Aorta (tissue), 5 donors: ENCODE data around the gene SIPA1L3. TPM values are rescaled to one million over a fixed set of nuclear protein-coding genes. Genes with fewer than 3 reads are reported as not detected.
A peak's percentile ranks its signal among the peaks of the same experiment; 100 is the strongest.

Experiments
- ATAC-seq: fragments of 200-7000 bp; cut with Tn5 transposase; one replicate; pipeline ENCODE4 v1.9.1; 2022; ENCODE audit warnings: moderate library complexity; ENCODE audit not compliant: low FRiP score
- DNase-seq, 2 donors: peaks; one replicate each; pipeline ENCODE4 v3.0.0-alpha.2; 2020
- H3K27ac ChIP-seq, 2 donors: one replicate each; pipeline ENCODE4 v1.5.1; 2013; ENCODE audit warnings: low read length in 2 of 2, mild to moderate bottlenecking in 2 of 2, moderate library complexity in 2 of 2, control low read depth in 1 of 2, inconsistent platforms in 1 of 2, low read depth in 1 of 2
- H3K27me3 ChIP-seq, 2 donors: one replicate each; pipeline ENCODE4 v1.6.1; 2013; ENCODE audit warnings: control low read depth in 1 of 2, low read length in 1 of 2, mild to moderate bottlenecking in 1 of 2, moderate library complexity in 1 of 2; ENCODE audit not compliant: insufficient read depth in 2 of 2, control insufficient read depth in 1 of 2
- H3K36me3 ChIP-seq, 2 donors: one replicate each; pipeline ENCODE4 v1.6.1; 2013; ENCODE audit warnings: control low read depth in 1 of 2, low read length in 1 of 2, mild to moderate bottlenecking in 1 of 2; ENCODE audit not compliant: insufficient read depth in 2 of 2, control insufficient read depth in 1 of 2
- H3K4me1 ChIP-seq, 2 donors: one replicate each; pipeline ENCODE4 v1.6.1; 2013; ENCODE audit warnings: low read length in 2 of 2, control low read depth in 1 of 2, mild to moderate bottlenecking in 1 of 2, moderate library complexity in 1 of 2; ENCODE audit not compliant: insufficient read depth in 2 of 2, control insufficient read depth in 1 of 2
- H3K4me3 ChIP-seq, 2 donors: one replicate each; pipeline ENCODE4 v1.5.1; 2013; ENCODE audit warnings: low read length in 2 of 2, control low read depth in 1 of 2, mild to moderate bottlenecking in 1 of 2
- H3K9me3 ChIP-seq: one replicate; pipeline ENCODE4 v1.6.1; 2013; ENCODE audit warnings: mild to moderate bottlenecking, low read length; ENCODE audit not compliant: control insufficient read depth
- WGBS, 2 donors: extraction: QIAGEN DNeasy Blood & Tissue Kit; methylation state at CpG; one replicate each; pipeline ENCODE4 v1.1.7; 2013; 5-methylcytosine and 5-hydroxymethylcytosine counted together
- intact Hi-C, 2 donors: fragments of 100-400 bp; cut with DNase I; formaldehyde crosslinking; loops; one replicate each; pipeline versions ENCODE4 v1.14.2 to v1.15.0; 2022
- polyA plus RNA-seq, 2 donors: library from polyadenylated mRNA; stranded (reverse); fragments of 200-250 nt; gene quantifications; one replicate each; pipeline ENCODE4 v1.2.3, GENCODE V29; 2013
- total RNA-seq, 2 donors: library from RNA; stranded (reverse); fragmentation: NEBNext Ultra II Directional; extraction: Animal tissue kit (Norgen Biotek cat#: 25700); gene quantifications; one replicate each; pipeline ENCODE4 v1.2.1, GENCODE V29; 2021
- donor health status: healthy with polysubstance abuse.
- donor health status: Bipolar disorder and iron deficiency.
- donor health status: DM: no; HTN: no; CAD: no.
- donor health status: DM: no; HTN: no; CAD: no.
- donor health status: DM: yes; HTN: yes; CAD: no.

The SIPA1L3 gene
- total and polyA plus RNA-seq, 4 donors, result 1.3 to 20.9 (median 11.2) TPM

GRCh38 chr19:37947778-37948177 lies 40.8 kb downstream of the SIPA1L3 start:
- Histone ChIP-seq H3K36me3 (no peaks in the 10 kb centered on the region), H3K27me3 (no peaks in the 10 kb centered on the region), H3K9me3 (no peaks in the 10 kb centered on the region), H3K27ac (no peak overlapping the region), H3K4me1 (no peaks in the 10 kb centered on the region), H3K4me3 (no peak overlapping the region)
- 83 to 84% methylated on average over 5 of the region's 5 CpGs for WGBS, 2 donors
- DNase-seq, result no peak
- no peak for ATAC-seq
- intact Hi-C loops, result no loop called here

DNA sequence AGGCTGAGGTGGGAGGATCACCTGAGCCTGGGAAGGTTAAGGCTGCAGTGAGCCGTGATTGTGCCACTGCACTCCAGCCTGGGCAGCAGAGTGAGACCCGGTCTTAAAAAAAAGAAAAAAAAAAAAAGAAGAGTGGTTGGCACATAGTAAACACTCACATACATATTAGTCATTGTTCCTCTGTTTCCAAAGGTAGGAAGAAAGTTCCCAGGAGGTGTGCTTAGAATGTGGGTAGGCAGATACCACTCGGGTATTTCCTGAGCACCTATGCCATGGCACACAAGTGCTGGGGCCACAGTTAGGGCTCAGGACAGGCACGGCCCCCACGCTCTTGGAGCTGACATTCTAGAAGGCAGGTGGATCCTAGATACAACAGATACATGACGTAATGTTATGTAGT lies 41.4 kb downstream of the SIPA1L3 start:
- Histone ChIP-seq H3K4me3 (no peak overlapping the region), H3K4me1 (no peaks in the 10 kb centered on the region), H3K36me3 (no peaks in the 10 kb centered on the region), H3K27me3 (no peaks in the 10 kb centered on the region), H3K9me3 (no peaks in the 10 kb centered on the region), H3K27ac (no peak overlapping the region)
- no peak for ATAC-seq
- no peak for DNase-seq
- WGBS, 2 donors, result 92 to 93% methylated on average over 6 of the region's 6 CpGs
- intact Hi-C loops, result no loop called here

DNA sequence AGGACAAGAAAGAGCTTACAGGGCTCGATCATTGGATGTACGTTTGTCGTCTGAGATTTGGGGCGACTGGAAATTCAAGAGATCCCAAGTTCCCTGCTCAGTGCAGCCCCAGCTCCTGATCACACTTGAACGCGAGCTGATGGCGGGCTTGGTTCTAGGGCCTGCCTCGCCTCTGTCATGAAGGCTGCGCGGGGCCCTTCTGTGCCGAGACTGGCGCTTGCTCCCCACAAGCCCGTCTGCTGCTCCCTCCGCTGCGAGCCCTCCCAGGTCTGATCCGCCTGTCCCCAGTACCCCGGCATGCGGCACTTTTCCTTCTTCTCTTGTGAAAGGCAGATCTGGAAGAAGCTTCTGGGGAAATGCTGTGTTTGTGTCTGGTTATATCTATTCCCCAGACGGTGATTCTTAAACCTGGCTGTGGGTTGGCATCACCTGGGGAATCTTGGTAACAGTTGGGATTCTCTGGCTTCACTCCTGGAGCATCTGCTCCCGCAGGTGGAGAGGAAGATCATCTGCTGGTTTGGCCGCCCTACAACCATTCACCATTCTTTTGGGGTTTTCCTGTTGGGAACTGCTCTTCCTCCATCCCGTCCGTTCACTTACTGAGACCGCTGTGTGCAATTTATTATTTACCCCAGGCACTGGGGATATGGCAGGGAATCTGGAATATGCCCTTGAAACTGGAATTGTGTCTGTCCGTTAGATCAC lies 43.6 kb downstream of the SIPA1L3 start:
- DNase-seq, result peak in 1 of 2 donors; percentile 46
- Histone ChIP-seq H3K27ac (no peak overlapping the region), H3K4me3 (no peak overlapping the region), H3K27me3 (no peaks in the 10 kb centered on the region), H3K4me1 (no peaks in the 10 kb centered on the region), H3K9me3 (no peaks in the 10 kb centered on the region), H3K36me3 (no peaks in the 10 kb centered on the region)
- intact Hi-C loops, result no loop called here
- 95 to 96% methylated on average over 25 of the region's 25 CpGs for WGBS, 2 donors
- no peak for ATAC-seq

GRCh38 chr19:37951816-37952210 lies 44.8 kb downstream of the SIPA1L3 start:
- H3K36me3 ChIP-seq, result no peaks in the 10 kb centered on the region
- DNase-seq (no peak), ATAC-seq (no peak)
- no peaks in the 10 kb centered on the region for H3K4me1 ChIP-seq
- intact Hi-C loops, result no loop called here
- no peak overlapping the region for H3K4me3 ChIP-seq
- no peaks in the 10 kb centered on the region for H3K9me3 ChIP-seq
- WGBS, 2 donors, result 71 to 77% methylated on average over 4 of the region's 4 CpGs
- H3K27me3 ChIP-seq, result no peaks in the 10 kb centered on the region
- no peak overlapping the region for H3K27ac ChIP-seq

DNA sequence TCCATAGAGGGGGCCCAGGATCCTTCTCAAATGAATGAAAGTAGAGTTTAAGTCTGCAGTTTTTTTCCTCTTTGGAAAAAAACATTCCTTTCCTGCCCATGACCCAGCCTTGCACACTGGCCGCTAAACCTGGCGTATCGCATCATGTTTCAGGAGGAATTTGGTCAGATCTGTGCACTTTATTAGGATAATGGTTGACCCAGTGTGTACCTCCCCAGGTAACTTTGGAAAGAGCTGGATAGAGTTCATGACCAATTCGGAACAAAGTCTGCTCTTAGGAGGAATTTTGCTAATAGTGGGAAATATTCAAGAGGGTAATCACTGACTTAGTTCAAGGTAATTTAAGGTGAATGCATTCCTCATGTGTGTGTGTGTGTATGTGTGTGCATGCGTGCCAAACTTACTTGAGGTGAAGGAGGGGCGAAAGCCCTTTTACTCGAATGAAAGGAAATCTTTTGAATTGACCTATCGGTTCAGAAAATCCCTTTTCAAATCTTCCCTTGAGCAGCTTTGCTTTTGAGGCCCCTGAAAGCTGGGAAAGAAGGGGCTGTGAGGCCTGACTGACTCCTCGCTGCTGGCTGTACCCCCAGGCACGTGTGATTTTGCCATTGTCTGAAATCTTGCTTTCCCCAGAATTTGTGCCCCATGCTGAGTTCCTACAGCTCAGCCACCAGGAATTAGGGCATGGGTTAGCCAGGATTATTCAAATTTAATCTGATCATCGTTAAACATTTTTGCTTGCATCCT lies 46.3 kb downstream of the SIPA1L3 start:
- whole genome bisulfite sequencing, 2 donors, result 92% methylated on average over 11 of the region's 11 CpGs

DNA sequence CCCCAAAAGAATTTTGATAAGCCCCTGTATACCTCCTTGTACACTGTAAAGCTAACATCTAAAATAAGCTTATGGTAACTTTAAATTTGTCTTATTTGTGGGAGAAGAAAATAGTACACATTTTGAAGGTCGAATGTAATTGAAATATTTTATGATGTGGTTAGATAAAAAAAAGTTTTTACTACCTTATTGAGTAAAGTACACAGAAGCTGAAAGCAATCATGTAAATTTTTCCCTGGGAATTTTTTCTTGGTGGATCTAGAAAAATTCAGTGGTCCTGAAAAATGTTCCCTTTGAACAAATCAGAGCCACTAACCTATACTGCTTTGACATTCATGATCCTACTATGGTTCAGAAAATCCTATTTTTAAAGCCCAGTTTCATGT lies 46.9 kb downstream of the SIPA1L3 start:
- DNase-seq (no peak), ATAC-seq (no peak)
- no peak overlapping the region for H3K27ac ChIP-seq
- no peaks in the 10 kb centered on the region for H3K36me3 ChIP-seq
- no peaks in the 10 kb centered on the region for H3K27me3 ChIP-seq
- 64 to 71% methylated on average over 1 of the region's 1 CpG for WGBS, 2 donors
- no peaks in the 10 kb centered on the region for H3K4me1 ChIP-seq
- no peaks in the 10 kb centered on the region for H3K9me3 ChIP-seq
- H3K4me3 ChIP-seq, result no peak overlapping the region
- intact Hi-C loops, result no loop called here

More for the DNA sequence above, 46.3 kb downstream of the SIPA1L3 start:
- Histone ChIP-seq H3K9me3 (no peaks in the 10 kb centered on the region), H3K4me1 (no peaks in the 10 kb centered on the region), H3K27me3 (no peaks in the 10 kb centered on the region), H3K36me3 (no peaks in the 10 kb centered on the region), H3K27ac (no peak overlapping the region), H3K4me3 (no peak overlapping the region)
- DNase-seq (no peak), ATAC-seq (no peak)
- intact Hi-C loops, result no loop called here

GRCh38 chr19:37954421-37954874 lies 47.4 kb downstream of the SIPA1L3 start:
- Histone ChIP-seq H3K27me3 (no peaks in the 10 kb centered on the region), H3K36me3 (no peaks in the 10 kb centered on the region), H3K27ac (no peak overlapping the region), H3K9me3 (no peaks in the 10 kb centered on the region), H3K4me1 (no peaks in the 10 kb centered on the region), H3K4me3 (no peak overlapping the region)
- DNase-seq, result no peak
- ATAC-seq, result no peak
- intact Hi-C loops, result no loop called here
- WGBS, 2 donors, result 88 to 92% methylated on average over 10 of the region's 10 CpGs

DNA sequence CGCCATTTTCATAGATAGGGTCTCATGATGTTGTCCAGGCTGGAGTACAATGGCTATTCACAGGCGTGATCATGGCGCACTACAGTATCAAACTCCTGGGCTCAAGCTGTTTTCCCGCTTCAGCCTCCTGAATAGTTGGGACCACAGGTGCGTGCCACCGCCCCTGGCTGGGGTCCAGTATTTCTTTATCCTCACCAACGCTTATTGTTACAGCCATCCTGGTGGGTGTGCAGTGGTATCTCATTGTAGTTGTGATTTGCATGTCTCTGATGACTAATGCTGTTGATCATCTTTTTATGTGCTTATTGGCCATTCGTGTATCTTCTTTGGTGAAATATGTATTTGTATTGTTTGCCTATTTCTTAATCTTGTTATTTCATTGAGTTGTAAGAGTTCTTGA lies 49.0 kb downstream of the SIPA1L3 start:
- H3K27ac ChIP-seq, result no peak overlapping the region
- no peaks in the 10 kb centered on the region for H3K9me3 ChIP-seq
- ATAC-seq (no peak), DNase-seq (no peak)
- no peaks in the 10 kb centered on the region for H3K27me3 ChIP-seq
- no peaks in the 10 kb centered on the region for H3K4me1 ChIP-seq
- intact Hi-C loops, result no loop called here
- 92% methylated on average over 8 of the region's 8 CpGs for WGBS, 2 donors
- H3K36me3 ChIP-seq, result no peaks in the 10 kb centered on the region
- H3K4me3 ChIP-seq, result no peak overlapping the region

GRCh38 chr19:37957176-37957575 lies 50.2 kb downstream of the SIPA1L3 start:
- Histone ChIP-seq H3K4me3 (no peak overlapping the region), H3K36me3 (no peaks in the 10 kb centered on the region), H3K9me3 (no peaks in the 10 kb centered on the region), H3K4me1 (no peaks in the 10 kb centered on the region), H3K27ac (no peak overlapping the region), H3K27me3 (no peaks in the 10 kb centered on the region)
- 97 to 98% methylated on average over 1 of the region's 1 CpG for WGBS, 2 donors
- ATAC-seq (no peak), DNase-seq (no peak)
- intact Hi-C loops, result no loop called here
